Measurements from ENCODE around the gene FAM24A.
"Not testable (repeated sequence)": the region's sequence is repeated elsewhere in the genome, so short reads cannot be mapped to it uniquely, and the experiment has no call there.

The FAM24A gene

GRCh38 chr10:122910310-122910709 is at the start of gene FAM24A:
Gene FAM24A (plus strand): TSS chr10:122910610. CDS start chr10:122911635, 1,025 bp downstream.
- DNase-seq (ENCODE audit: low read depth) = no peak

- no peak for DNase-seq (ENCODE audit: low read depth)
These were observed 48.7 kb upstream of the FAM24A start for GRCh38 chr10:122861711-122862161.

- DNase-seq (ENCODE audit: low read depth) = no peak
These were observed 46.9 kb upstream of the FAM24A start for GRCh38 chr10:122863216-122864193.

GRCh38 chr10:122864194-122864592 is 46.2 kb upstream of the FAM24A start:
- DNase-seq (ENCODE audit: low read depth) = no peak

- DNase-seq (ENCODE audit: low read depth) = no peak
These were observed 45.5 kb upstream of the FAM24A start for GRCh38 chr10:122864901-122865300.

GRCh38 chr10:122866757-122867482 is 43.5 kb upstream of the FAM24A start:
- not testable (repeated sequence) for DNase-seq (ENCODE audit: low read depth)

GRCh38 chr10:122868768-122869167 is 41.6 kb upstream of the FAM24A start:
- not testable (repeated sequence) for DNase-seq (ENCODE audit: low read depth)

GRCh38 chr10:122871947-122872346 is 38.5 kb upstream of the FAM24A start:
- DNase-seq (ENCODE audit: low read depth) = not testable (repeated sequence)

- no peak for DNase-seq (ENCODE audit: low read depth)
These were observed 34.5 kb upstream of the FAM24A start for GRCh38 chr10:122875843-122876466.

- DNase-seq (ENCODE audit: low read depth) = no peak
These were observed 33.9 kb upstream of the FAM24A start for GRCh38 chr10:122876467-122876855.

GRCh38 chr10:122877264-122877663 is 33.1 kb upstream of the FAM24A start:
- DNase-seq (ENCODE audit: low read depth) = no peak

- DNase-seq (ENCODE audit: low read depth) = no peak
These were observed 31.5 kb upstream of the FAM24A start for GRCh38 chr10:122878799-122879338.

- peak; percentile 89 for DNase-seq (ENCODE audit: low read depth)
These were observed 30.8 kb upstream of the FAM24A start, which contains the start of gene FAM24B for GRCh38 chr10:122879339-122880273. Gene FAM24B (minus strand): TSS chr10:122879581. CDS start chr10:122850515, 29,066 bp downstream.

- no peak for DNase-seq (ENCODE audit: low read depth)
These were observed 27.6 kb upstream of the FAM24A start for GRCh38 chr10:122882766-122883165.

GRCh38 chr10:122884166-122884565 is 26.2 kb upstream of the FAM24A start:
- DNase-seq (ENCODE audit: low read depth) = no peak

GRCh38 chr10:122894261-122894944 is 16.0 kb upstream of the FAM24A start:
- DNase-seq (ENCODE audit: low read depth) = no peak

GRCh38 chr10:122903861-122904260 is 6.5 kb upstream of the FAM24A start:
- DNase-seq (ENCODE audit: low read depth) = not testable (repeated sequence)

GRCh38 chr10:122911889-122912484 is 1.6 kb downstream of the FAM24A start:
- peak; percentile 19 for DNase-seq (ENCODE audit: low read depth)

GRCh38 chr10:122915700-122916099 is 5.3 kb downstream of the FAM24A start:
- no peak for DNase-seq (ENCODE audit: low read depth)

- no peak for DNase-seq (ENCODE audit: low read depth)
These were observed 19.7 kb downstream of the FAM24A start for GRCh38 chr10:122930140-122930539.

Data from stimulated activated CD8-positive, alpha-beta memory T cell treated with anti-CD3 and anti-CD28 coated beads, Interleukin-4, amount 100 ng/mL, for 24 hours (primary cell).